ENCODE measurements around the gene DOC2B.
"Not testable (repeated sequence)": the region's sequence is repeated elsewhere in the genome, so short reads cannot be mapped to it uniquely, and the experiment has no call there.

The DOC2B gene

DNA sequence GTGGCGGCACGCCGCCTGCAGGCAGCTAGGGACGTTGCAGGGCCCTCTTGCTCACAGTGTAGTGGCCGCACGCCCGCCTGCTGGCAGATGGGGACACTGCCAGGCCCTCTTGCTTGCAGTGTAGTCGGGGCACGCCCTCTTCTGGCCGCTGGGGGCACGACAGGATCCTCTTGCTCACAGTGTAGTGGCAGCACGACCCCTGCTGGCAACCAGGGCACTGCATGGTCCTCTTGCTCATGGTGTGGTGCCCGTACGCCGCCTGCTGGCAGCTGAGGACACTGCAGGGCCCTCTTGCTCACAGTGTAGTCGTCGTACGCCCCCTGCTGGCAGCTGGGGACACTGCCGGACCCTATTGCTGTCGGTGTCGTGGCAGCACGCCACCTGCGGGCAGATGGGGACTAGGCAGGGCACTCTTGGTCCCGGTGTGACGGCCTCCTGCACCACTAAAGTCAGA, 47.1 kb downstream of the DOC2B start:
- DNase-seq: peak; percentile 50
- not testable (repeated sequence) for H3K9me3 ChIP-seq (ENCODE audit: severe bottlenecking); H3K36me3 ChIP-seq; H3K4me3 ChIP-seq (ENCODE audit: low read depth, low read length); H3K27me3 ChIP-seq (ENCODE audit: insufficient read depth, low read depth, severe bottlenecking); H3K27ac ChIP-seq
- TF ChIP-seq, protein P1, sequence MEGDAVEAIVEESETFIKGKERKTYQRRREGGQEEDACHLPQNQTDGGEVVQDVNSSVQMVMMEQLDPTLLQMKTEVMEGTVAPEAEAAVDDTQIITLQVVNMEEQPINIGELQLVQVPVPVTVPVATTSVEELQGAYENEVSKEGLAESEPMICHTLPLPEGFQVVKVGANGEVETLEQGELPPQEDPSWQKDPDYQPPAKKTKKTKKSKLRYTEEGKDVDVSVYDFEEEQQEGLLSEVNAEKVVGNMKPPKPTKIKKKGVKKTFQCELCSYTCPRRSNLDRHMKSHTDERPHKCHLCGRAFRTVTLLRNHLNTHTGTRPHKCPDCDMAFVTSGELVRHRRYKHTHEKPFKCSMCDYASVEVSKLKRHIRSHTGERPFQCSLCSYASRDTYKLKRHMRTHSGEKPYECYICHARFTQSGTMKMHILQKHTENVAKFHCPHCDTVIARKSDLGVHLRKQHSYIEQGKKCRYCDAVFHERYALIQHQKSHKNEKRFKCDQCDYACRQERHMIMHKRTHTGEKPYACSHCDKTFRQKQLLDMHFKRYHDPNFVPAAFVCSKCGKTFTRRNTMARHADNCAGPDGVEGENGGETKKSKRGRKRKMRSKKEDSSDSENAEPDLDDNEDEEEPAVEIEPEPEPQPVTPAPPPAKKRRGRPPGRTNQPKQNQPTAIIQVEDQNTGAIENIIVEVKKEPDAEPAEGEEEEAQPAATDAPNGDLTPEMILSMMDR (IDR thresholded peaks at IDR 0.05; ENCODE audit: low read depth, low read length): peak; percentile 24; the same call in 1 of the 2 replicates

DNA sequence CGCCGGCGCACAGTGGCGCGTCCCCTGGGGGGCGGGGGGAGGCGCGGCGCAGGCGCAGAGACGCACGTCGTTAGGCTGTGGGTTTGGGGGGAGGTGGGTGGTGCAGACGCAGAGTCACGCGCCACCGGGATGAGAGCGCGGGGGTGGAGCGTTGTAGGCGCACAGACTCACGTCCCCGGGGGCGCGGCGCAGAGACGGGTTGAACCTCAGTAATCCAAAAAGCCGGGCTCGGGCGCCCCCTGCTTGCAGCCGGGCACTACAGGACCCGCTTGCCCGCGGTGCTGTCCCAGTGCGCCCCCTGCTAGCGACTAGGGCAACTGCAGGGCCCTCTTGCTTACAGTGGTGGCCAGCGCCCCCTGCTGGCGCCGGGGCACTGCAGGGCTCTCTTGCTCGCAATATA, 47.5 kb downstream of the DOC2B start:
- DNase-seq; H3K27ac ChIP-seq; H3K27me3 ChIP-seq (ENCODE audit: insufficient read depth, low read depth, severe bottlenecking); H3K4me3 ChIP-seq (ENCODE audit: low read depth, low read length); H3K9me3 ChIP-seq (ENCODE audit: severe bottlenecking); H3K36me3 ChIP-seq: not testable (repeated sequence)

DNA sequence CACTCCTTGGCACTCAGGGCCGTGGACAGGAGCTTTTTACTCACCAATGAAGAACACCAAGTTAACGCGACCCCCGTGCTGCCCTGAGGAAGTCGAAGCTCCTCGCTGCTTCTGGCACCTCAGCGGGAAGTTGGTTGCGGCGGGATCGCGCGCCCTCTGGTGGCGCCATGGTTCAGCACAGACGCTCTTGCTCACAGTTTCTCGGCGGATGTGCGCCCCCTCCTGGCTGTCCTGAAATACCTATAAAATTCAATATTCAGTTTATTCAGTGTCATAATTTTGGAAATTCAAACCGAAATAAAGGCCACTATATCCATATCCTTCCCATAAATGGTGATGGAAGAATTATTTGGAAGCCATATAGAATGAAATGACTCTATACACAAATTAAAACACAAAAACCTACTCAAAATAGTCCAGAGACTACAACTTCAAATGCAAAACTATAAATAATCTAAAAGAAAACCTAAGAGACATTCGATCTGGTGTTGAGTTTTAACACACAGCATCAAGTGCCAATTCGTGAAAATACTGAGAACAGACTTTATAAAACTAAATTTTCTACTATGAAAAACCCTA, 63.0 kb downstream of the DOC2B start:
- not testable (repeated sequence) for DNase-seq

DNA sequence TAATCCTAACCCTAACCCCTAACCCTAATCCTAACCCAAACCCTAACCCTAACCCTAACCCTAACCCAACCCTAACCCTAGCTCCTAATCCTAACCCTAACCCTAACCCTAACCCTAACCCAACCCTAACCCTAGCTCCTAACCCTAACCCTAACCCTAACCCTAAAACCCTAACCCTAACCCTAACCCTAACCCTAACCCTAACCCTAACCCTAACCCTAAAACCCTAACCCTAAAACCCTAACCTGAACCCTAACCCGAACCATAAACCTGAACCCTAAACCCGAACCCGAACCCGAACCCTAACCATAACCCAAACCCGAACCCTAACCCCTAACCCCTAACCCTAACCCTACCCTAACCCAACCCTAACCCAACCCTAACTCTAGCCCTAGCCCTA, 68.3 kb downstream of the DOC2B start:
- not testable (repeated sequence) for H3K36me3 ChIP-seq; H3K9me3 ChIP-seq (ENCODE audit: severe bottlenecking); H3K27ac ChIP-seq; H3K27me3 ChIP-seq (ENCODE audit: insufficient read depth, low read depth, severe bottlenecking); DNase-seq; H3K4me3 ChIP-seq (ENCODE audit: low read depth, low read length)

More for the DNA sequence above, 63.0 kb downstream of the DOC2B start:
- H3K36me3 ChIP-seq; H3K4me3 ChIP-seq (ENCODE audit: low read depth, low read length); H3K9me3 ChIP-seq (ENCODE audit: severe bottlenecking); H3K27me3 ChIP-seq (ENCODE audit: insufficient read depth, low read depth, severe bottlenecking); H3K27ac ChIP-seq: not testable (repeated sequence)
- TF ChIP-seq, protein P1 (IDR thresholded peaks at IDR 0.05; ENCODE audit: low read depth, low read length): 0 out of 2 replicates have a peak, but pooled peaks have one; percentile 14
